Fibroblast of the conjunctiva (primary cell): ENCODE results near the gene NPC1L1.

Experiments used
- DNase-seq: peaks from one replicate; pipeline ENCODE4 v3.0.0-alpha.2; 2010; ENCODE audit warnings: low read depth

NPC1L1 gene, protein sequence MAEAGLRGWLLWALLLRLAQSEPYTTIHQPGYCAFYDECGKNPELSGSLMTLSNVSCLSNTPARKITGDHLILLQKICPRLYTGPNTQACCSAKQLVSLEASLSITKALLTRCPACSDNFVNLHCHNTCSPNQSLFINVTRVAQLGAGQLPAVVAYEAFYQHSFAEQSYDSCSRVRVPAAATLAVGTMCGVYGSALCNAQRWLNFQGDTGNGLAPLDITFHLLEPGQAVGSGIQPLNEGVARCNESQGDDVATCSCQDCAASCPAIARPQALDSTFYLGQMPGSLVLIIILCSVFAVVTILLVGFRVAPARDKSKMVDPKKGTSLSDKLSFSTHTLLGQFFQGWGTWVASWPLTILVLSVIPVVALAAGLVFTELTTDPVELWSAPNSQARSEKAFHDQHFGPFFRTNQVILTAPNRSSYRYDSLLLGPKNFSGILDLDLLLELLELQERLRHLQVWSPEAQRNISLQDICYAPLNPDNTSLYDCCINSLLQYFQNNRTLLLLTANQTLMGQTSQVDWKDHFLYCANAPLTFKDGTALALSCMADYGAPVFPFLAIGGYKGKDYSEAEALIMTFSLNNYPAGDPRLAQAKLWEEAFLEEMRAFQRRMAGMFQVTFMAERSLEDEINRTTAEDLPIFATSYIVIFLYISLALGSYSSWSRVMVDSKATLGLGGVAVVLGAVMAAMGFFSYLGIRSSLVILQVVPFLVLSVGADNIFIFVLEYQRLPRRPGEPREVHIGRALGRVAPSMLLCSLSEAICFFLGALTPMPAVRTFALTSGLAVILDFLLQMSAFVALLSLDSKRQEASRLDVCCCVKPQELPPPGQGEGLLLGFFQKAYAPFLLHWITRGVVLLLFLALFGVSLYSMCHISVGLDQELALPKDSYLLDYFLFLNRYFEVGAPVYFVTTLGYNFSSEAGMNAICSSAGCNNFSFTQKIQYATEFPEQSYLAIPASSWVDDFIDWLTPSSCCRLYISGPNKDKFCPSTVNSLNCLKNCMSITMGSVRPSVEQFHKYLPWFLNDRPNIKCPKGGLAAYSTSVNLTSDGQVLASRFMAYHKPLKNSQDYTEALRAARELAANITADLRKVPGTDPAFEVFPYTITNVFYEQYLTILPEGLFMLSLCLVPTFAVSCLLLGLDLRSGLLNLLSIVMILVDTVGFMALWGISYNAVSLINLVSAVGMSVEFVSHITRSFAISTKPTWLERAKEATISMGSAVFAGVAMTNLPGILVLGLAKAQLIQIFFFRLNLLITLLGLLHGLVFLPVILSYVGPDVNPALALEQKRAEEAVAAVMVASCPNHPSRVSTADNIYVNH (N-terminal part only)

DNA sequence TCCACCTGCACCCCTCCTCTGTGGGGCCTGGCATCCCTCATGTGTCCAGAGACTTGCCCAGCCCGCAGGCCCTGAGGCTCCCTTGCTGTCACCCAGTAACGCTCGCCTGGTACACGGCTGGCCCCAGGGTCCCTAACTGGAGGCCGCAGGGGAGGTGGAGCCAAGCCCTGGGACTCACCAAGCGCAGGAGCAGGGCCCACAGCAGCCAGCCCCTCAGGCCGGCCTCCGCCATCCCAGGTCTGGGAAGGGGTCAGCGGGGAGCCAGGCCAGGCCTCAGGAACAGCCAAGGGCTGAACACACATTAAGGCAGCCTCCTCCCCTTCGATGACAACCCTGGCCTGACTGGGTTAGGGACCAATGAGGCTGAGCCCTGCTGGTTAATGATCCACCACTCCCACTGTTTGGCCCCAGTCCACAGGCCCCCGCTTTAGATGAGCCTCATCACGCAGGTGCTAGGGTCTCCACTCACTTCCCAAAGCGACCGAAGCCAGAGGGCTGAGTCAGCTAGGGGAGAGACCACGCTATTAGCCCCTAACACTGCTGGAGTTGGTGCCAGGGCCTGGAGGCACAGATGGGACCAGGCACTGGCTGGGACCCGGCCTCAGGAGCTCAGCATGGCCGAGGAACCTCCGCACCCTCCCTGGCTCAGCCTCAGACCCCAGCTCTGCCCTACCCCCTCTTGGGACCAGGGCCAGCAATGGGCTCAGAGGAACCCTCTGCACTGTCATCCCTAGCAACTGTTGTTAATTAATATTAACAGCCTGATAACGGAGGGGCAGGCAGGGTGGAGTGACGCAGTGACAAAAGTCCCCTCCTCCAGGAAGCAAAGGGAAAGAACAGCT, at the start of gene NPC1L1:
NPC1L1 (minus strand) TSS at position 303 of the 842 bp plus-strand sequence; CDS start at position 232, 71 bp downstream.
- DNase-seq, result no peak

DNA sequence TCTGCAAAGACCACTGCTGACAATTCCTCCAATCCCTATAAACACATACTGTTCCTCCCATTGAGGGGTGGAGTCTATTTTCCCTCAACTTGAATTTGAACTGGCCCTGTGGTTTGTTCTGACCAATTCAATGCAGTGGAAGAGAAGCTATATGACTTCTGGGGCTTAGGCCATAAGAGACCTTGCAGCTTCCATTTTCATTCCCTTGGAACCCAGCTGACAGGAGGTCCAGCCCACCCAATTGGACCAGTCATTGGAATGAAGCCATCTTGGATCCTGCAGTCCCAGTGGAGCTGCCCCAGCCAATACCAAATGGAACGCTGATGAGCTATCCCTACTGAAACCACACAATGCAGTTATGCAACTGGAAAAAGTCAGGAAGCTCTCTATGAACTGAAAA, 49.8 kb upstream of the NPC1L1 start:
- no peak for DNase-seq

DNA sequence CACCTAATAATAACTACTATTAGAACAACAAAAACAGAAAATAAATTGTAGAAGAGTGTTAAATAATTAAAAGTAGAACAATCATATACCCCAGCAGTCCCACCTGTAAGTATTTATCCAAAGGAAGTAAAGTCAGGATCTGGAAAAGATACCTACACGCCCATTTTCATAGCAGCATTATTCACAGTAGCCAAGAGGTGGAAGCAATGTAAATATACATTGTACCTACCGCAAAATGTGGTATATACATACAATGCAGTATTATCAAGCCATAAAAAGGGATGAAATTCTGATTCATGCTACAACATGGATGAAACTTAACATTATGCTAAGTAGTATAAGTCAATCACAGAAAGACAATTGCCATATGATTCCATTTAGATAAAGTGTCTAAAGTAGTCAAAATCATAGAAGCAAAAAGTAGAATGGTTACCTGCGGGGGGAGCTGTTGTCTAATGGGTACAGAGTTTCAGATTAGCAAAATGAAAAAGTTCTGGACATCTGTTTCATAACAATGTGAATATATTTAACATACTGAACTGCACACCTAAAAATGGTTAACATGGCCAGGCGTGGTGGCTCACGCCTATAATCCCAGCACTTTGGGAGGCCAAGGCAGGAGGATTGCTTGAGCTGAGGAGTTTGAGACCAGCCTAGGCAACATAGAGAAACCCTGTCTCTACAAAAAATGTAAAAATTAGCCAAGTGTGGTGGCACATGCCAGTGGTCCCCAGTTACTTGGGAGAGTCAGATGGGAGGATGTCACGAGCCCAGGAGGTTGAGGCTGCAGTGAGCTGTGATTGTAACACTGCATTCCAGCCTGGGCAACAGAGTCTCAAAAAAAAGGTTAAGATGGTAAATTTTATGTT, 46.9 kb upstream of the NPC1L1 start:
- DNase-seq, result peak; percentile 47

DNA sequence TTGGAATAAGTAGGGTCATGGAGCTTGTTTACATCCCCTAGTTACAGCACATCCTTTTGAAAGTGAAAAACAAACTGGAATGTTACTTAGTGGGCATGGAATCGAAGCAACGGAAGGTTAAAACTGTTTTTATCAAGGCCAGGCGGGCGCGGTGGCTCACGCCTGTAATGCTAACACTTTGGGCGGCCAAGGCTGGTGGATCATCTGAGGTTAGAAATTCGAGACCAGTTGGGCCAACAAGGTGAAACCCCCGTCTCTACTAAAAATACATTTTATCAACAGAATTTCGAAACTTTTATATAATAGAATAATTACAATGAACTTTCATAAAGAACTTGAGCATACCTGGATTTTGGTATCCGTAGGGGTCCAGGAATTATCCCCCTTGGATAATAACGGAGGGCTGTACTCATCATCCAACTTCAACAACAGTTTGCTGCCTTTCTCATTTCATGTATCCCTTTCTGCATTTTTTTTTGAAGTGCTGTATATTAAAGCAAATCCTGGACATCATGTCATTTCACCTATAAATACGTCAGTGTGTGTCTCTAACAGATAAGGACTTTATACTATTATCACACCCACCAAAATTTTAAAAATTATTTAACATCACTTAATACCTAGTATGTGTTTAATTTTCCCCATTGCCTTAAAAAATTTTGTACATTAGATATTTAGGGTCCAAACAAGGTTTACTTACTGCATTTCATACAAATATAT, 42.2 kb upstream of the NPC1L1 start:
- no peak for DNase-seq

DNA sequence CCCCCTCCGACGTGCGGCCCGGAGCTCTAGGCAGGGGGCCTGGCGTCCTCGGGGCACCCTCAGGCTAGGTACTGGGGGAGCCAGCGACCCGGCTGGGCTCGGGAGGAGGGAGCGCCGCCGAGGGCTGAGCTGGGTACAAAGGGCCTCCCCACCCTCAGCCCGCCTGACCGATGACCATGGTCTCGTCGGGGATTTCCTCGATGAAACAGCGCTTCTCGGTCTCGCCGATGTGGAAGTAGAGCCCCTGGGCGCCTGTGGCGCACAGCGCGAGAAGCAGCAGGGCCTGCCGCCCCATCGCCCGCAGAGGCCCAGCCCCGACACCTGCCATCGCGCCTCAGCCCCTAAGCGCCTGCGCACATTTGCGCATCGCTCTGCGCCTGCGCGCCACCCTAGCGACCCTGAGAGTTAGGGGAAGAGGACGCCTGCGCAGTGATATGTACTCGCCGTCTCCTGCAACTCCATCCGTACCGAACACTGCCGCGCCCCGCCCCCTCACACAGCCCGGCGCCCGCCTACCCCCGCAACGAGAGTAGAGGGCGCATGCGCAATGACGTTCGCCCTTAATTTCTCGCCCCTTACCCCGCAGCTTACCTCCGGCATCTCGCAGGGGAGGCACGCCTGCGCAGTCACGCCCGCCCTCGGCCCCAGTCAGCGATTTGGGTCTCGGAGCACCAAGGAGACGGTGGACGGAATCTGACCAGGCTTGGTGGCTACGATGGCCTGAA, 40.9 kb upstream of the NPC1L1 start, which contains the start of gene TMED4:
TMED4 (minus strand) TSS at position 353 of the 725 bp plus-strand sequence; CDS start at position 328, 25 bp downstream.
- peak; percentile 99 for DNase-seq

DNA sequence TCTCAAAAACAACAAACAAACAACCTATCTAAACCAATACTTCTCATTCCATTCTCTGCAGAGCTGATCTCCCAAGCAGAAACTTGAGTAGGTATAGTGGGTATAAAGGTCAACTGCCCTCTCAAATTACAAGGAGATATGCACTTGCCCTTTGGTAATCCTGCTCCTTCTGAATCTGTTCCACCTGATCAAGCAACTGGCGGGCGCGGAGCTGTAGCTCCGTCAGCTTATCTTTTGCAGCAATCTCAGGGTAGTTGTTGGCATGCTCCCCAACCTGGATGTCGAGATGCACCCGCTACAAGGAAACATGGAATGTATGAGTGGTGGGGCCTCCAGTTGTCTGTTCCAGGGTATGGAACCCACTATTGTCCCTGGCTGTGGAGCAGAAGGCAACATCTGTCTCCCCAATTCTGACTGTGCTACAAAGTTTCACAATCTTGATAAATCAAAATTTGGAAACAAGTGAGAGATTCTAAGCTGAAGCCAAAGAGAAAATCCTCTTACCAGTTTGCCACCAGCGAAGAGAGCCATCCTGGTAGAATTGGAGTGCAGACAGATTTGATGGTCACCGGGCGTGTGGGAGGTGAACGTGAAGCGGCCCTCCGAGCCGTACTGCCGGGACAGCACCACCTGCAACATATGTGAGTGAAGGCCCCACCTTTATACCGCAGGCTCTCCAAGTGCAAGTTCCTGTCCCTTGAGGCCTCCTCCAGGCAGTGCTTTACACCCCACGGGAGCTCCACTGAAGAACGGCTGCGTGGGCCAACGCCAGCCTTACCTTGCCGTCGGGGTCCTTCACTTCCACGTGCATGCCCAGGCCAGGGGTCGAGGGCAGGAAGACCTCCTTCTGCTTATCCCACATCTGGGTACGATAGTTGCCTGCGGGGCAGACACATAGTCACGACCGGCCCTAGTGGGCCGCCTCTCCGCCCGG, 40.1 kb upstream of the NPC1L1 start:
- DNase-seq, result no peak

DNA sequence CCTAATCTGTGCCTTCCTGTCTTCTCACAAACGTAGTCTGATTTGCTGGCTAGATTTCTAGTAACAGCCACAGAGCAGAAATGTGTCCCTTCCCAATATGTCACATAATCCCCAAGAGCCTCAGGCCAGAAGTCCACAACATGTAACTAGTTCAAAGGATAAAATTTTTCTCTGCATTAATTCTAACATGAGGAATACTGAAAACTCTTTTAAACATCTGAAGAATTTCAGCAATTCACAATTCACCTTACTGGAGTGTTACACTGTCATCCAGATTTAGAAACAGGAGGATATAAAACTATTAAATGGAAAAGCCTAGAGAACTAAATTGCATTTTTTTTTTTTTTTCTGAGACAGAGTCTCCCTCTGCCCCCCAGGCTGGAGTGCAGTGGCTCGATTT, 35.1 kb upstream of the NPC1L1 start:
- no peak for DNase-seq

DNA sequence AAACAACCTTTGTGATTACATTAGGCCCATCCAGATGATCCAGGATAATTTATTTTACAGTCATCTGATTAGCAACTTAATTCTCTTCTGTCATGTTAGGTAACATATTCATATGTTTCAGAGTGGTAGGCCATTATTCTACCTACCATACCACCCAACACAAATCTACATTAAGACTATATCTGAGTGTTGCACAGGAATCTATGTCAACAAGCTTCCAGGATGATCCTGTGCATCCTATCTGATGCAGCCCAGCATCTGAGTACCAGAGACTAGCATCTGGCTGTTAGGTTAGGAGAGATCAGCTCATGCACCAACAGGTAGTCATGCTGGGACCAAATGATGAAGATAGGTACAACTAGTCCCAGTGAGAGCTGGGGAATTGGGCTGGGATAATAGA, 33.9 kb upstream of the NPC1L1 start:
- no peak for DNase-seq

DNA sequence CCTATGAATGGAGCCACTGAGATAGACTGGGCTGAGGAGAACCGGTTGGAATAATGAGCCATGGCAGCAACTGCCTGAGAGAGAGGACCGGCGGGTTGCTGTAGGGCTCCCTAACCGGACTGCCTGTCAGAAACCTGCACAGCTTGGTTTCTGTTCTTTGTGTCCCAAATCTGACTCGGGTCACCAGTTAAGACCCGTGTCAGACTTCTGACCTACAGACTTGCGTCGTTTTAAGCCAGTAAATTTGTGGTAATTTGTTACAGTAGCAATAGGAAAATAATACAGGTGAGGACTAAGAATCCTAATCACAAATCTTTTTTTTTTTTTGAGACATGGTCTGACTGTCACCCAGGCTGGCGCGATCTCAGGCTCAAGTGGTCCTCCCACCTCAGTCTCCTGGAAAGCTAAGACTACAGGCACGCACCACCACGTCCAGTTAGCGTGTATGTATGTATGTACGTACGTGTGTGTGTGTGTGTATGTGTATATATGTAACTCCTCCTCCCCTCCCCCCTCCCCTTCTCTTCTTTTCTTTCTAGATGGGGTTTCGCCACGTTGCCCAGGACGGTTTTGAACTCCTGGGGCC, 33.2 kb upstream of the NPC1L1 start:
- no peak for DNase-seq

DNA sequence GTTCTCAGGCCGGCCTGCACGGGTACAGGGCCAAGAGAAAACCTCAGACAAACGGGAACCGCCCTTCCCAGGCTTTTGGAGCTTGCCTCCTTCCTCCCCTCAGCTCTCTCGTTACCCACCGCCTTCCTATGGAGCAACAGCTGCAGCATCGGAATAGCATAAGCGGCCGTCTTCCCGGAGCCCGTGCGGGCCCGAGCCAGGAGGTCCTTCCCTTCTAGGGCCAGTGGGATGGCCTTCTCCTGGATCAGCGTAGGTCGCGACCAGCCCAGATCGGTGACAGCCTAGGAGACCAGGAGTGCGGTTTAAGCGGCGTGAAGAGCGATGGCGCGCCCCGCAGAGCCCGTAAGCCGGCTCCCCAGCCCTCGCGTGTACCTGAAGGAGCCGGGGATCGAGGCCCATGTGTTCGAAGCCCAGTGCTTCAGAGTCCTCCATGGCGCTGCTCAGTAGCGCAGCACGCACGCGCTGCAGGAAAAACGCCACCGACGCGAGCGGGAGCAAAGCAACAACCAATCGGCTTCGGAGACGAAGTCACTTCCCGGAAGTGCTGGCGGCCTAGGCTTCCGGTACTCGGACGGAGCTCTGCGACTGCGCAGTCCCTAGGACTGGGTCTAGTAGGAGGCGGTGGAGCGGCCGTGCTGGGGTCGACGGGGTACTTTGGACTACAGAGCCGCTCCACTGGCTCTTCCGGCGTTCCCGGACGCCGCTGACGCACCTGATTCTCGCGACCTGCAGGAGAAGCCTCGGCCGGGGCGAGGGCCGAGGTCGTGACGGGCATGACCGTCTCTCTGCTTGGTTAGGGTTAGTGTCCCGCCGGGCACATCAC, 32.5 kb upstream of the NPC1L1 start, which contains the start of gene DDX56:
DDX56 (minus strand) TSS at position 445 of the 823 bp plus-strand sequence; CDS start at position 432, 13 bp downstream.
- peak; percentile 89 for DNase-seq

DNA sequence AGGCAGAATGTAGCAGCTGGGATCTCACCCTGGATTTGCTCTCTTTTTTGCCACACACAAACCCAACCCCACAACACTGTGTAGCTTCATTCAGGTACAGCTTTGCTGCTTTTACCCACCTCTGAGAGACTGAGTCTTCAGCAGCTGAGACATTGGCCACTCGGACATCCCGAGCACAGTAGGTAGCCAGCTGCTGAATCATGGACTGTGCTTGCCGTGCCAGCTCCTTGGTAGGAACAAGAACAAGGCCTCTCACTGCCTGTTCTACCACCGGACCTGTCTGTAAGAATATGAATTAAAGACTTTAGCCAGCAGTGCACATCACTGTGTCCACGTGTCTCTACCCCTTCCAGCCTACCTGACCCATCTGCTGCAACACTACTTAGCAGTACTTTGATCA, 31.6 kb upstream of the NPC1L1 start:
- no peak for DNase-seq

DNA sequence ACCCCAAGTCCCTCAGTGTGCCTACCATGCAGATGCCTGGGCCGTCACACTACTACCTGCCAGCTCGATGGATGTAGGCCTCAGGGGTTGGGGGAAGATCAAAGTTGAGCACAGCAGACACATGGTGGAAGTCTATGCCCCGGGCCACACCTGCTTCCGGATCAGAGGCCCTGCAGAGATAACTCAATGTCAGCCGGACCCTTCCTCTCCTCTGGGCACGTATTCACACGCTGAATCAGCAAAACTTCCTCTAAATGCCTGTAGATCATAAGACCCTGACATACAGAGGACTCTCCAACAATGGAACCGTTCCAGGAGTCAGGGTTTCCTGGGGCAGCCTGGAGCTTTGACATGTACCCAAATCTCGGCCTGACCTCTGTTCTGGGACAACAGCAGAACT, 28.8 kb upstream of the NPC1L1 start:
- no peak for DNase-seq

DNA sequence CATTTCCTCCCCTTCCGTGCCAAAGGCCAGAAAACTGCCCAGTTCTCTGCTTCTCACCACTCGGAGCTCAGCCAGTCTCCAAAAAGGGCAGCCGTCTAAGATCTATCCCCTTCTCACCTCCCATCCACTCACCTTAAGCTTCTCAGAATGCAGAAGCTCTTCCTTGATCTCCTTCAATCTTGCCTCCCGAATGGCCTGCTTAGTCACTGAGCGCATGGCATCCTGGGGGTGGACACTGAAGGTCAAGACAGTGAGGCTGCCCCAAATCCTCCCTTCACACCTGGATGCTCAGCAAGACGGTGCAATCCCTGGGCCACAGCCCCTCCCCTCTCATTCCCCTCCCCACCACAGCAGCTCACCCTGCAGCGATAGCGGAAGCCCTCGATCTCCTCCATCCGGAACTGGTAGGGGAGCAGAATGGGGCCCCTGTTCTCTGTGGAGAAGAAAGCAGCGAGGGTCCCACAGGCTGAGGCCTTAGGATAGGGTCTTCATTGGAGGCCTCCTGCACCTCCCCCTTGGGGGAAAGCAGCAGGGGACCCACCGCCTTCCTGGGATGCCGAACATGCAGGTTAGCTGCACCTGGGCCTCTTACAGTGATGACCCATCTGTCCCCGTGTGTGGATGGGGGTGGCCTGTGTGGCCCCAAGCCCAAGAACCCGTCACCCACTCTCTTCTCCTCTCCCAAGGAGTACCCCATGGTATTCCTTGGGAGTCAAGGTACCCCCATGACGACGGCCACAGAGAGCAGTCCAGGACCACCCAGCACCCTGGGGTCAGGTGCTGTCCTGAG, 27.8 kb upstream of the NPC1L1 start:
- DNase-seq, result no peak

DNA sequence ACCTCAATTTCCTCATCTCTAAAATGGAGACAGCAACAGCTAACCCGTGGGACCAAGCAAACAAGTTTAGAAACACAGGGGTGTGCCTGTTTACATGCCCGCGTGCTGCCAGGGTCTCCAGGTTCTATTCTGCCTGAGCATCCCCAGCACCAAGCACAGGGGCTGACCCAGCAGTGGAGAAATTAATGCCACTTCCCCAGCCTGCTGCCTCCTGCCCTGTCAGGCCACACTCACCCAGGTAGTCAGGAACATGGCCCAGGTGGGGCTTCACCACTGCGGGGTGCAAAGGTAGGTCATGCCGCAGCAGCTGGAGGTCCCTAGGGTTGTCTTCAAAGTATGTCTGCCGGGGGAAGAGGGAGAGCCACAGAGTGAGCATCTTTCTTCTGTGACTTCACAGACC, 26.8 kb upstream of the NPC1L1 start:
- DNase-seq, result no peak

DNA sequence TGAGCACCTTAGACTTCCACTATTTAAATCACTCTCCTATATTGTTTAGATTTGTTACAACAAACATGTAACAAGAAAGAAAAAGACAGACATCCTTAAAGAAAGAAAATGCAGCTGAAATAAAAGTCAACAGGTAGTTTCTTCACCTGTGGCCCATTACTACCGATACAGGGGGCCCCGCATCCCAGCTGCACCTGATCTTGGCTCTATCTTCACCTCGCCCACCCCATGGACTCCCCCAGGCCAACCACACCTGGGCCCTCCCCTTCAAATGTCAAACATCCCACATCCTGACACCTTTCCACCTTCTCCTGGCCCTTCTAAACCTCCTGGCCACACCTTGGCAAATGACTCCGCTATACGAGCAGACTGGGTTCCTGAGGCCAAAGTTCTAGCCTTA, 25.6 kb upstream of the NPC1L1 start:
- no peak for DNase-seq
